Measurements from ENCODE around the gene CPNE4. TPM values are rescaled to one million over a fixed set of nuclear protein-coding genes. Genes with fewer than 3 reads are reported as not detected.

Gene CPNE4
- total and polyA plus RNA-seq, 9 of the 15 experiments (the other 6 are each of a cell fraction or from before 2014, with no cell fraction given) = not detected

- no peak overlapping the region for H2AFZ ChIP-seq (ENCODE audit: low read depth, low read length)
- H3K27ac ChIP-seq (ENCODE audit: extremely low read depth, low read depth, low read length) = no peak overlapping the region
- ChIA-PET CTCF (ENCODE audit: low intra/inter-chr PET ratio) (no interaction called here), POLR2A (no interaction called here)
- H4K20me1 ChIP-seq (replicated peaks; ENCODE audit: control insufficient read depth, insufficient read depth, low read length) = no peaks in the 10 kb centered on the region
- H3K27me3 ChIP-seq (ENCODE audit: control insufficient read depth in 2 of 2, insufficient read depth in 2 of 2, low read length in 2 of 2) = no peaks in the 10 kb centered on the region
- H3K36me3 ChIP-seq (ENCODE audit: control insufficient read depth, insufficient read depth, low read length) = no peaks in the 10 kb centered on the region
- intact Hi-C loops (cut with micrococcal nuclease) = no loop called here
- no TSS peak for BruUV-seq (replicated peaks)
- DNase-seq (ENCODE audit: extremely low read depth in 1 of 4, low spot score in 3 of 4) = no peak
- in situ Hi-C loops (cut with MboI) = no loop called here
- no peak for TF ChIP-seq ZNF57 (CRISPR knock-in tag; IDR thresholded peaks at IDR 0.05)
- FAIRE-seq = no peak
- no peak overlapping the region for H3K4me2 ChIP-seq (ENCODE audit: insufficient read depth, low read length)
- 0% methylated on average over 1 of the region's 1 CpG for WGBS (ENCODE audit: insufficient coverage, low coverage, missing lambda C conversion rate)
- no peaks in the 10 kb centered on the region for H3K79me2 ChIP-seq (ENCODE audit: control insufficient read depth, insufficient read depth, low read length)
- H3K9me3 ChIP-seq (replicated peaks; ENCODE audit: control insufficient read depth, insufficient read depth, low read depth, low read length) = no peaks in the 10 kb centered on the region
- no peaks in the 10 kb centered on the region for H3K4me1 ChIP-seq (replicated peaks in 1 of 2; ENCODE audit: control insufficient read depth in 2 of 2, insufficient read depth in 2 of 2, low read length in 2 of 2)
- ATAC-seq = no peak
- no peak overlapping the region for H3K9ac ChIP-seq (ENCODE audit: insufficient read depth in 1 of 2, low read depth in 2 of 2, low read length in 2 of 2)
- H3K9me1 ChIP-seq (ENCODE audit: control insufficient read depth, insufficient read depth, low read length) = no peaks in the 10 kb centered on the region
- no peak overlapping the region for H3K4me3 ChIP-seq
Measured at GRCh38 chr3:131847966-131848510, 186.8 kb downstream of the CPNE4 start.

- no peak for FAIRE-seq
- ATAC-seq = no peak
- ChIA-PET CTCF (ENCODE audit: low intra/inter-chr PET ratio) (no interaction called here), POLR2A (no interaction called here)
- no peak overlapping the region for H2AFZ ChIP-seq (ENCODE audit: low read depth, low read length)
- in situ Hi-C loops (cut with MboI) (no loop called here), intact Hi-C loops (cut with micrococcal nuclease) (no loop called here)
- H3K9ac ChIP-seq (ENCODE audit: insufficient read depth in 1 of 2, low read depth in 2 of 2, low read length in 2 of 2) = no peak overlapping the region
- no peaks in the 10 kb centered on the region for H3K79me2 ChIP-seq (ENCODE audit: control insufficient read depth, insufficient read depth, low read length)
- no peak overlapping the region for H3K4me2 ChIP-seq (ENCODE audit: insufficient read depth, low read length)
- TF ChIP-seq HSF4 (CRISPR knock-in tag; IDR thresholded peaks at IDR 0.05; ENCODE audit: borderline replicate concordance) (no peak), L3MBTL2 (IDR thresholded peaks at IDR 0.05) (no peak), MEF2D (tag; conservative IDR thresholded peaks at IDR 0.05; ENCODE audit: low read depth) (no peak), MAFF (IDR thresholded peaks at IDR 0.05; ENCODE audit: low read length) (no peak), RBM39 (optimal IDR thresholded peaks at IDR 0.05; ENCODE audit: low read depth, low read length) (no peak), MBD2 (IDR thresholded peaks at IDR 0.05; ENCODE audit: borderline replicate concordance, low read depth) (no peak), MCM3 (IDR thresholded peaks at IDR 0.05) (no peak), SRSF3 (IDR thresholded peaks at IDR 0.05; ENCODE audit: insufficient read depth, low read length) (no peak), KDM4B (IDR thresholded peaks at IDR 0.05; ENCODE audit: borderline replicate concordance in 2 of 2, low read depth in 1 of 2) (no peak), ARID2 (IDR thresholded peaks at IDR 0.05) (no peak), ZNF174 (CRISPR knock-in tag; IDR thresholded peaks at IDR 0.05) (no peak), MYBL2 (IDR thresholded peaks at IDR 0.05; ENCODE audit: low read depth) (no peak), MYBL2 (CRISPR knock-in tag; IDR thresholded peaks at IDR 0.05; ENCODE audit: borderline replicate concordance) (no peak), KDM1A (IDR thresholded peaks at IDR 0.05) (no peak)
- no peaks in the 10 kb centered on the region for H3K36me3 ChIP-seq (ENCODE audit: control insufficient read depth, insufficient read depth, low read length)
- H3K9me1 ChIP-seq (ENCODE audit: control insufficient read depth, insufficient read depth, low read length) = no peaks in the 10 kb centered on the region
- DNase-seq (ENCODE audit: extremely low read depth in 1 of 4, low spot score in 3 of 4) = no peak
- H4K20me1 ChIP-seq (replicated peaks; ENCODE audit: control insufficient read depth, insufficient read depth, low read length) = no peaks in the 10 kb centered on the region
- H3K27ac ChIP-seq (ENCODE audit: extremely low read depth, low read depth, low read length) = no peak overlapping the region
- 0% methylated on average over 3 of the region's 3 CpGs for WGBS (ENCODE audit: insufficient coverage, low coverage, missing lambda C conversion rate)
- no TSS peak for BruUV-seq (replicated peaks)
- no peak overlapping the region for H3K4me3 ChIP-seq
- H3K27me3 ChIP-seq (ENCODE audit: control insufficient read depth in 2 of 2, insufficient read depth in 2 of 2, low read length in 2 of 2) = no peaks in the 10 kb centered on the region
- H3K4me1 ChIP-seq (replicated peaks in 1 of 2; ENCODE audit: control insufficient read depth in 2 of 2, insufficient read depth in 2 of 2, low read length in 2 of 2) = no peaks in the 10 kb centered on the region
- H3K9me3 ChIP-seq (replicated peaks; ENCODE audit: control insufficient read depth, insufficient read depth, low read depth, low read length) = no peaks in the 10 kb centered on the region
Measured at GRCh38 chr3:131846296-131846924, 188.4 kb downstream of the CPNE4 start.

All from K562 (cell line).